AG09319 (cell line): ENCODE results near the gene CEACAM5.

Source experiments
- DNase-seq: peaks from one replicate; pipeline ENCODE4 v3.0.0-alpha.2; 2010; ENCODE audit warnings: low read depth; ENCODE audit errors: extremely low read depth
- TF ChIP-seq, protein P1 (sequence below): IDR thresholded peaks from 2 replicates; pipeline ENCODE4 v1.5.1; 2011; ENCODE audit warnings: low read depth, mild to moderate bottlenecking, inconsistent platforms, low read length, moderate library complexity

CEACAM5 gene

DNA sequence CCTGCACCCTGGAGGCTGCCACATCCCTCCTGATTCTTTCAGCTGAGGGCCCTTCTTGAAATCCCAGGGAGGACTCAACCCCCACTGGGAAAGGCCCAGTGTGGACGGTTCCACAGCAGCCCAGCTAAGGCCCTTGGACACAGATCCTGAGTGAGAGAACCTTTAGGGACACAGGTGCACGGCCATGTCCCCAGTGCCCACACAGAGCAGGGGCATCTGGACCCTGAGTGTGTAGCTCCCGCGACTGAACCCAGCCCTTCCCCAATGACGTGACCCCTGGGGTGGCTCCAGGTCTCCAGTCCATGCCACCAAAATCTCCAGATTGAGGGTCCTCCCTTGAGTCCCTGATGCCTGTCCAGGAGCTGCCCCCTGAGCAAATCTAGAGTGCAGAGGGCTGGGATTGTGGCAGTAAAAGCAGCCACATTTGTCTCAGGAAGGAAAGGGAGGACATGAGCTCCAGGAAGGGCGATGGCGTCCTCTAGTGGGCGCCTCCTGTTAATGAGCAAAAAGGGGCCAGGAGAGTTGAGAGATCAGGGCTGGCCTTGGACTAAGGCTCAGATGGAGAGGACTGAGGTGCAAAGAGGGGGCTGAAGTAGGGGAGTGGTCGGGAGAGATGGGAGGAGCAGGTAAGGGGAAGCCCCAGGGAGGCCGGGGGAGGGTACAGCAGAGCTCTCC, 6.9 kb upstream of the CEACAM5 start:
- TF ChIP-seq, protein P1, sequence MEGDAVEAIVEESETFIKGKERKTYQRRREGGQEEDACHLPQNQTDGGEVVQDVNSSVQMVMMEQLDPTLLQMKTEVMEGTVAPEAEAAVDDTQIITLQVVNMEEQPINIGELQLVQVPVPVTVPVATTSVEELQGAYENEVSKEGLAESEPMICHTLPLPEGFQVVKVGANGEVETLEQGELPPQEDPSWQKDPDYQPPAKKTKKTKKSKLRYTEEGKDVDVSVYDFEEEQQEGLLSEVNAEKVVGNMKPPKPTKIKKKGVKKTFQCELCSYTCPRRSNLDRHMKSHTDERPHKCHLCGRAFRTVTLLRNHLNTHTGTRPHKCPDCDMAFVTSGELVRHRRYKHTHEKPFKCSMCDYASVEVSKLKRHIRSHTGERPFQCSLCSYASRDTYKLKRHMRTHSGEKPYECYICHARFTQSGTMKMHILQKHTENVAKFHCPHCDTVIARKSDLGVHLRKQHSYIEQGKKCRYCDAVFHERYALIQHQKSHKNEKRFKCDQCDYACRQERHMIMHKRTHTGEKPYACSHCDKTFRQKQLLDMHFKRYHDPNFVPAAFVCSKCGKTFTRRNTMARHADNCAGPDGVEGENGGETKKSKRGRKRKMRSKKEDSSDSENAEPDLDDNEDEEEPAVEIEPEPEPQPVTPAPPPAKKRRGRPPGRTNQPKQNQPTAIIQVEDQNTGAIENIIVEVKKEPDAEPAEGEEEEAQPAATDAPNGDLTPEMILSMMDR = no peak
- no peak for DNase-seq

DNA sequence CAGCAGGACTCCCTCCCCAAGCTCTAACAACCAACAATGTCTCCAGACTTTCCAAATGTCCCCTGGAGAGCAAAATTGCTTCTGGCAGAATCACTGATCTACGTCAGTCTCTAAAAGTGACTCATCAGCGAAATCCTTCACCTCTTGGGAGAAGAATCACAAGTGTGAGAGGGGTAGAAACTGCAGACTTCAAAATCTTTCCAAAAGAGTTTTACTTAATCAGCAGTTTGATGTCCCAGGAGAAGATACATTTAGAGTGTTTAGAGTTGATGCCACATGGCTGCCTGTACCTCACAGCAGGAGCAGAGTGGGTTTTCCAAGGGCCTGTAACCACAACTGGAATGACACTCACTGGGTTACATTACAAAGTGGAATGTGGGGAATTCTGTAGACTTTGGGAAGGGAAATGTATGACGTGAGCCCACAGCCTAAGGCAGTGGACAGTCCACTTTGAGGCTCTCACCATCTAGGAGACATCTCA, 6.2 kb upstream of the CEACAM5 start:
- TF ChIP-seq, protein P1 = no peak
- no peak for DNase-seq

DNA sequence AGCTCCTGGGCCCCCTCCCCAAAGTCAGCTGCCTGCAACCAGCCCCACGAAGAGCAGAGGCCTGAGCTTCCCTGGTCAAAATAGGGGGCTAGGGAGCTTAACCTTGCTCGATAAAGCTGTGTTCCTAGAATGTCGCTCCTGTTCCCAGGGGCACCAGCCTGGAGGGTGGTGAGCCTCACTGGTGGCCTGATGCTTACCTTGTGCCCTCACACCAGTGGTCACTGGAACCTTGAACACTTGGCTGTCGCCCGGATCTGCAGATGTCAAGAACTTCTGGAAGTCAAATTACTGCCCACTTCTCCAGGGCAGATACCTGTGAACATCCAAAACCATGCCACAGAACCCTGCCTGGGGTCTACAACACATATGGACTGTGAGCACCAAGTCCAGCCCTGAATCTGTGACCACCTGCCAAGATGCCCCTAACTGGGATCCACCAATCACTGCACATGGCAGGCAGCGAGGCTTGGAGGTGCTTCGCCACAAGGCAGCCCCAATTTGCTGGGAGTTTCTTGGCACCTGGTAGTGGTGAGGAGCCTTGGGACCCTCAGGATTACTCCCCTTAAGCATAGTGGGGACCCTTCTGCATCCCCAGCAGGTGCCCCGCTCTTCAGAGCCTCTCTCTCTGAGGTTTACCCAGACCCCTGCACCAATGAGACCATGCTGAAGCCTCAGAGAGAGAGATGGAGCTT, 4.7 kb upstream of the CEACAM5 start:
- TF ChIP-seq, protein P1 = no peak
- DNase-seq = no peak

DNA sequence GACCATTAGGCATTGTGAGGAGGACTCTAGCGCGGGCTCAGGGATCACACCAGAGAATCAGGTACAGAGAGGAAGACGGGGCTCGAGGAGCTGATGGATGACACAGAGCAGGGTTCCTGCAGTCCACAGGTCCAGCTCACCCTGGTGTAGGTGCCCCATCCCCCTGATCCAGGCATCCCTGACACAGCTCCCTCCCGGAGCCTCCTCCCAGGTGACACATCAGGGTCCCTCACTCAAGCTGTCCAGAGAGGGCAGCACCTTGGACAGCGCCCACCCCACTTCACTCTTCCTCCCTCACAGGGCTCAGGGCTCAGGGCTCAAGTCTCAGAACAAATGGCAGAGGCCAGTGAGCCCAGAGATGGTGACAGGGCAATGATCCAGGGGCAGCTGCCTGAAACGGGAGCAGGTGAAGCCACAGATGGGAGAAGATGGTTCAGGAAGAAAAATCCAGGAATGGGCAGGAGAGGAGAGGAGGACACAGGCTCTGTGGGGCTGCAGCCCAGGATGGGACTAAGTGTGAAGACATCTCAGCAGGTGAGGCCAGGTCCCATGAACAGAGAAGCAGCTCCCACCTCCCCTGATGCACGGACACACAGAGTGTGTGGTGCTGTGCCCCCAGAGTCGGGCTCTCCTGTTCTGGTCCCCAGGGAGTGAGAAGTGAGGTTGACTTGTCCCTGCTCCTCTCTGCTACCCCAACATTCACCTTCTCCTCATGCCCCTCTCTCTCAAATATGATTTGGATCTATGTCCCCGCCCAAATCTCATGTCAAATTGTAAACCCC, 2.8 kb upstream of the CEACAM5 start:
- TF ChIP-seq, protein P1 = no peak
- DNase-seq = no peak

DNA sequence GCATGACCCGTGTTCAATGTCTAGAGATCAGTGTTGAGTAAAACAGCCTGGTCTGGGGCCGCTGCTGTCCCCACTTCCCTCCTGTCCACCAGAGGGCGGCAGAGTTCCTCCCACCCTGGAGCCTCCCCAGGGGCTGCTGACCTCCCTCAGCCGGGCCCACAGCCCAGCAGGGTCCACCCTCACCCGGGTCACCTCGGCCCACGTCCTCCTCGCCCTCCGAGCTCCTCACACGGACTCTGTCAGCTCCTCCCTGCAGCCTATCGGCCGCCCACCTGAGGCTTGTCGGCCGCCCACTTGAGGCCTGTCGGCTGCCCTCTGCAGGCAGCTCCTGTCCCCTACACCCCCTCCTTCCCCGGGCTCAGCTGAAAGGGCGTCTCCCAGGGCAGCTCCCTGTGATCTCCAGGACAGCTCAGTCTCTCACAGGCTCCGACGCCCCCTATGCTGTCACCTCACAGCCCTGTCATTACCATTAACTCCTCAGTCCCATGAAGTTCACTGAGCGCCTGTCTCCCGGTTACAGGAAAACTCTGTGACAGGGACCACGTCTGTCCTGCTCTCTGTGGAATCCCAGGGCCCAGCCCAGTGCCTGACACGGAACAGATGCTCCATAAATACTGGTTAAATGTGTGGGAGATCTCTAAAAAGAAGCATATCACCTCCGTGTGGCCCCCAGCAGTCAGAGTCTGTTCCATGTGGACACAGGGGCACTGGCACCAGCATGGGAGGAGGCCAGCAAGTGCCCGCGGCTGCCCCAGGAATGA, 1.5 kb upstream of the CEACAM5 start:
- no peak for DNase-seq
- TF ChIP-seq, protein P1 = peak; percentile 46

DNA sequence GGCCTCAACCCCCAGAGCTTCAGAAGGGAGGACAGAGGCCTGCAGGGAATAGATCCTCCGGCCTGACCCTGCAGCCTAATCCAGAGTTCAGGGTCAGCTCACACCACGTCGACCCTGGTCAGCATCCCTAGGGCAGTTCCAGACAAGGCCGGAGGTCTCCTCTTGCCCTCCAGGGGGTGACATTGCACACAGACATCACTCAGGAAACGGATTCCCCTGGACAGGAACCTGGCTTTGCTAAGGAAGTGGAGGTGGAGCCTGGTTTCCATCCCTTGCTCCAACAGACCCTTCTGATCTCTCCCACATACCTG, 969 bp upstream of the CEACAM5 start:
- TF ChIP-seq, protein P1 = no peak
- DNase-seq = no peak
